Ovary (tissue), 3 donors: ENCODE measurements around the gene XIST.

Experiments used
- EP300 ChIP-seq: sonication (generic); formaldehyde crosslinking; IDR thresholded peaks from one replicate; pipeline ENCODE4 v1.6.1; 2017; ENCODE audit warnings: antibody characterized with exemption
- POLR2A ChIP-seq: fragments of 450-650 bp; IDR thresholded peaks from one replicate; pipeline ENCODE4 v1.6.1; 2017; ENCODE audit warnings: antibody characterized with exemption, mild to moderate bottlenecking, moderate library complexity
- TF ChIP-seq, protein P1 (sequence below), 3 donors: fragments of 450-650 bp in 2 of 3; fragments of 200-600 bp in 1 of 3; IDR thresholded peaks; one replicate each; pipeline versions ENCODE4 v1.5.1 to v1.8.0; 2016 to 2022; ENCODE audit warnings: antibody characterized with exemption in 3 of 3, mild to moderate bottlenecking in 1 of 3
- donor health status: DM: no; HTN: no; CAD: no.

DNA sequence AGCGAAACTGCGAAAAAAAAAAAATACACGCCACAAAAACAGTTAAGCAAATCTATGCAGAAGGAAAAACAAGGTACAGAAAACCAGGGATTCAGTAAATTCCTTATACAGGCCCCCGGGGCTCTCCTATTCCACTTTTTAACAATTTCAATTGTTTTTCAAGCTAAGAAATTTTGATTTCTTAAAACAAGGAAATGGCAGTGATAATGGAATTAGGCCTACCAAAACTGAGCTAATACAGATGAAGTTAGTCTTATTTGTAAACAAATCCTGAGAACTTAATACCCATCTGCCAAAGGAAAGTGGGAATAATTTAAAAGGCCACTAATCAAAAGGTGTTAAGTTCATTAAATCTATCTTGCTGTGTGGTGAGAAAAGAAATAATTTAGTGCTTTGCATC lies 20.2 kb downstream of the XIST start:
- TF ChIP-seq, protein P1, sequence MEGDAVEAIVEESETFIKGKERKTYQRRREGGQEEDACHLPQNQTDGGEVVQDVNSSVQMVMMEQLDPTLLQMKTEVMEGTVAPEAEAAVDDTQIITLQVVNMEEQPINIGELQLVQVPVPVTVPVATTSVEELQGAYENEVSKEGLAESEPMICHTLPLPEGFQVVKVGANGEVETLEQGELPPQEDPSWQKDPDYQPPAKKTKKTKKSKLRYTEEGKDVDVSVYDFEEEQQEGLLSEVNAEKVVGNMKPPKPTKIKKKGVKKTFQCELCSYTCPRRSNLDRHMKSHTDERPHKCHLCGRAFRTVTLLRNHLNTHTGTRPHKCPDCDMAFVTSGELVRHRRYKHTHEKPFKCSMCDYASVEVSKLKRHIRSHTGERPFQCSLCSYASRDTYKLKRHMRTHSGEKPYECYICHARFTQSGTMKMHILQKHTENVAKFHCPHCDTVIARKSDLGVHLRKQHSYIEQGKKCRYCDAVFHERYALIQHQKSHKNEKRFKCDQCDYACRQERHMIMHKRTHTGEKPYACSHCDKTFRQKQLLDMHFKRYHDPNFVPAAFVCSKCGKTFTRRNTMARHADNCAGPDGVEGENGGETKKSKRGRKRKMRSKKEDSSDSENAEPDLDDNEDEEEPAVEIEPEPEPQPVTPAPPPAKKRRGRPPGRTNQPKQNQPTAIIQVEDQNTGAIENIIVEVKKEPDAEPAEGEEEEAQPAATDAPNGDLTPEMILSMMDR (IDR thresholded peaks at IDR 0.05), result no peak
- TF ChIP-seq POLR2A (no peak), EP300 (no peak)
